WERI-Rb-1 (cell line): ENCODE measurements around the gene MTMR12.
"Not testable (repeated sequence)": the region's sequence is repeated elsewhere in the genome, so short reads cannot be mapped to it uniquely, and the experiment has no call there.

ENCODE experiments used
- DNase-seq: peaks from one replicate; pipeline ENCODE4 v3.0.0-alpha.2; 2020
- H3K27ac ChIP-seq: fragments of 250-450 bp; sonication (Bioruptor Pico); 2 replicates; pipeline ENCODE4 v1.5.1; 2020; ENCODE audit warnings: mild to moderate bottlenecking, moderate library complexity
- H3K27me3 ChIP-seq: fragments of 250-450 bp; sonication (Bioruptor Pico); 2 replicates; pipeline ENCODE4 v1.5.1; 2021; ENCODE audit warnings: mild to moderate bottlenecking, low read depth, moderate library complexity; ENCODE audit not compliant: insufficient read depth, severe bottlenecking
- H3K36me3 ChIP-seq: fragments of 250-450 bp; sonication (Bioruptor Pico); 2 replicates; pipeline ENCODE4 v1.5.1; 2020; ENCODE audit warnings: mild to moderate bottlenecking, moderate library complexity
- H3K4me3 ChIP-seq: 2 replicates; pipeline ENCODE4 v1.5.1; 2011; ENCODE audit warnings: low read depth, mild to moderate bottlenecking, control low read depth, low read length
- H3K9me3 ChIP-seq: fragments of 250-450 bp; sonication (Bioruptor Pico); 2 replicates; pipeline ENCODE4 v1.5.1; 2021; ENCODE audit warnings: mild to moderate bottlenecking, moderate library complexity; ENCODE audit not compliant: severe bottlenecking
- TF ChIP-seq, protein P1 (sequence below): IDR thresholded peaks from 2 replicates; pipeline ENCODE4 v1.5.1; 2011; ENCODE audit warnings: low read depth, mild to moderate bottlenecking, control low read depth, inconsistent platforms, low read length

The MTMR12 gene

GRCh38 chr5:32319392-32319791 lies 6.7 kb upstream of the MTMR12 start:
- Histone ChIP-seq H3K4me3 (no peak overlapping the region), H3K27ac (no peak overlapping the region), H3K27me3 (no peaks in the 10 kb centered on the region), H3K36me3 (no peaks in the 10 kb centered on the region), H3K9me3 (peaks cover 9% of the 10 kb centered on the region)
- TF ChIP-seq, protein P1, sequence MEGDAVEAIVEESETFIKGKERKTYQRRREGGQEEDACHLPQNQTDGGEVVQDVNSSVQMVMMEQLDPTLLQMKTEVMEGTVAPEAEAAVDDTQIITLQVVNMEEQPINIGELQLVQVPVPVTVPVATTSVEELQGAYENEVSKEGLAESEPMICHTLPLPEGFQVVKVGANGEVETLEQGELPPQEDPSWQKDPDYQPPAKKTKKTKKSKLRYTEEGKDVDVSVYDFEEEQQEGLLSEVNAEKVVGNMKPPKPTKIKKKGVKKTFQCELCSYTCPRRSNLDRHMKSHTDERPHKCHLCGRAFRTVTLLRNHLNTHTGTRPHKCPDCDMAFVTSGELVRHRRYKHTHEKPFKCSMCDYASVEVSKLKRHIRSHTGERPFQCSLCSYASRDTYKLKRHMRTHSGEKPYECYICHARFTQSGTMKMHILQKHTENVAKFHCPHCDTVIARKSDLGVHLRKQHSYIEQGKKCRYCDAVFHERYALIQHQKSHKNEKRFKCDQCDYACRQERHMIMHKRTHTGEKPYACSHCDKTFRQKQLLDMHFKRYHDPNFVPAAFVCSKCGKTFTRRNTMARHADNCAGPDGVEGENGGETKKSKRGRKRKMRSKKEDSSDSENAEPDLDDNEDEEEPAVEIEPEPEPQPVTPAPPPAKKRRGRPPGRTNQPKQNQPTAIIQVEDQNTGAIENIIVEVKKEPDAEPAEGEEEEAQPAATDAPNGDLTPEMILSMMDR: peak; percentile 59
- peak; percentile 74 for DNase-seq

GRCh38 chr5:32317041-32317440 lies 4.3 kb upstream of the MTMR12 start:
- no peaks in the 10 kb centered on the region for H3K27me3 ChIP-seq
- TF ChIP-seq, protein P1: no peak
- no peaks in the 10 kb centered on the region for H3K36me3 ChIP-seq
- H3K4me3 ChIP-seq: no peak overlapping the region
- H3K9me3 ChIP-seq: peaks cover 5% of the 10 kb centered on the region
- DNase-seq: no peak
- H3K27ac ChIP-seq: no peak overlapping the region

- Histone ChIP-seq H3K4me3 (no peak overlapping the region), H3K9me3 (no peaks in the 10 kb centered on the region), H3K27me3 (no peaks in the 10 kb centered on the region), H3K36me3 (no peaks in the 10 kb centered on the region), H3K27ac (no peak overlapping the region)
- no peak for DNase-seq
- TF ChIP-seq, protein P1: no peak
Observed at GRCh38 chr5:32315221-32316014, 2.7 kb upstream of the MTMR12 start.

DNA sequence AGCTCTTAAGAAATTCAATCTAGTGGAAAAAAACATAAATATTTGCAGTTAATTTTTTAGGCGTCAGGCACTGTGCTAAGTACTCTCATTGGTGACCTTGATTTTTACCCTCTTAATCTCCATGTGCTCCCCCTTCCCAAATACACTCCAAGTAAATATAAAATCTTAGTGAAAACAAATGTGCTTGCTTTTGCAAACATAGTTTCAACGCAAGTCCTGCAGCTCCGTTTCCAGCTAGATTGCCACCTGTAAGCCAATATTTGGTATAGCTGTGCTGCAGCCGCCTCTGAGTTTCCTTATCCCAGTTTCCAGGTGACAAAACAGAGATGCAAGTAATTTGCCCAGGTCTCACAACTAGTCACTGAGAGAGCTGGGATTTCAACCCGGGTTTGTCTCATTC lies 1.9 kb upstream of the MTMR12 start:
- no peak overlapping the region for H3K4me3 ChIP-seq
- no peaks in the 10 kb centered on the region for H3K27me3 ChIP-seq
- H3K36me3 ChIP-seq: no peaks in the 10 kb centered on the region; the same call in 1 of the 2 replicates
- no peak overlapping the region for H3K27ac ChIP-seq
- TF ChIP-seq, protein P1: no peak
- DNase-seq: no peak
- H3K9me3 ChIP-seq: no peaks in the 10 kb centered on the region

DNA sequence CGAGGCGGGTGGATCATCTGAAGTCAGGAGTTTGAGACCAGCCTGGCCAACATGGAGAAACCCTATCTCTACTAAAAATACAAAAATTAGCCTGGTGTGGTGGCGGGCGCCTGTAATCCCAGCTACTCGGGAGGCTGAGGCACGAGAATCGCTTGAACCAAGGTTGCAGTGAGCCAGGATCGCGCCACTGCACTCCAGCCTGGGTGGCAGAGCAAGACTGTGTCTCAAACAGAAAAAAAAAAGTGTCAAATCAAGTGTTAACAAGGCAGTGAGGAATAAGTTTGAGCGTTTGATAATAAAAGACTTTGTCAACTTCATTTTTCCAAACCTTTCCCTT lies 1.4 kb upstream of the MTMR12 start:
- H3K9me3 ChIP-seq, H3K36me3 ChIP-seq, DNase-seq, H3K4me3 ChIP-seq, H3K27me3 ChIP-seq, H3K27ac ChIP-seq: not testable (repeated sequence)

GRCh38 chr5:32312197-32312594 lies 543 bp downstream of the MTMR12 start:
- DNase-seq: peak; percentile 60
- peak overlapping the region; percentile 69 for H3K27ac ChIP-seq
- TF ChIP-seq, protein P1: no peak

More at GRCh38 chr5:32312197-32312594, 543 bp downstream of the MTMR12 start:
- Histone ChIP-seq H3K4me3 (peak overlapping the region; percentile 82), H3K36me3 (no peaks in the 10 kb centered on the region; the same call in 1 of the 2 replicates), H3K9me3 (no peaks in the 10 kb centered on the region), H3K27me3 (no peaks in the 10 kb centered on the region)
